Immature natural killer cell (primary cell): ENCODE measurements around the gene LMBR1L. TPM values are rescaled to one million over a fixed set of nuclear protein-coding genes. Genes with fewer than 3 reads are reported as not detected.

Experiments used
- DNase-seq, 3 donors: peaks; one replicate each; pipeline ENCODE4 v3.0.0; 2022; ENCODE audit warnings: mixed read lengths in 1 of 3
- H3K27ac Mint-ChIP-seq, 6 donors: one replicate each; pipeline ENCODE4 v1.8.0; 2020; ENCODE audit warnings: mixed read lengths in 6 of 6, mild to moderate bottlenecking in 5 of 6, inconsistent platforms in 4 of 6, moderate library complexity in 3 of 6
- H3K27me3 Mint-ChIP-seq, 3 donors: one replicate each; pipeline ENCODE4 v1.8.0; 2020 to 2021; ENCODE audit warnings: low read depth in 3 of 3, mild to moderate bottlenecking in 3 of 3, mixed read lengths in 3 of 3, moderate library complexity in 3 of 3, inconsistent platforms in 1 of 3
- H3K36me3 Mint-ChIP-seq, 3 donors: one replicate each; pipeline ENCODE4 v1.8.0; 2020; ENCODE audit warnings: mixed read lengths in 3 of 3, inconsistent platforms in 2 of 3, mild to moderate bottlenecking in 2 of 3
- H3K4me1 Mint-ChIP-seq, 2 donors: one replicate each; pipeline ENCODE4 v1.8.0; 2020; ENCODE audit warnings: inconsistent platforms in 2 of 2, mild to moderate bottlenecking in 2 of 2, mixed read lengths in 2 of 2, moderate library complexity in 1 of 2
- H3K4me3 Mint-ChIP-seq, 5 donors: one replicate each; pipeline ENCODE4 v1.8.0; 2020; ENCODE audit warnings: mild to moderate bottlenecking in 5 of 5, mixed read lengths in 5 of 5, inconsistent platforms in 3 of 5, moderate library complexity in 3 of 5
- H3K9me3 Mint-ChIP-seq, 6 donors: one replicate each; pipeline ENCODE4 v1.8.0; 2020; ENCODE audit warnings: mild to moderate bottlenecking in 6 of 6, mixed read lengths in 6 of 6, inconsistent platforms in 4 of 6, moderate library complexity in 3 of 6
- polyA plus RNA-seq, 3 donors: library from polyadenylated mRNA; unstranded; fragments of 300-500 nt; fragmentation: Illumina TruSeq; gene quantifications; one replicate each; pipeline ENCODE4 v1.2.3, GENCODE V29; 2021

LMBR1L gene
- polyA plus RNA-seq, 3 donors from 2014 or later = 15.9 to 46.0 (median 39.6) TPM

- no peaks in the 10 kb centered on the region for H3K9me3 Mint-ChIP-seq
- DNase-seq = no peak
- peaks cover 31 to 33% of the 10 kb centered on the region in 2 donors for H3K4me1 Mint-ChIP-seq
- H3K4me3 Mint-ChIP-seq = no peak overlapping the region
- H3K27ac Mint-ChIP-seq = peak overlapping the region in 1 of 6 donors; percentile 46
- H3K27me3 Mint-ChIP-seq = peaks cover 0 to 2% (median 2%) of the 10 kb centered on the region in 3 donors
- H3K36me3 Mint-ChIP-seq = peaks cover 13 to 44% (median 29%) of the 10 kb centered on the region in 3 donors
These were observed 58.7 kb downstream of the LMBR1L start for GRCh38 chr12:49051777-49052438.

- peaks cover 0 to 2% (median 2%) of the 10 kb centered on the region in 3 donors for H3K27me3 Mint-ChIP-seq
- H3K27ac Mint-ChIP-seq = no peak overlapping the region
- H3K4me3 Mint-ChIP-seq = no peak overlapping the region
- H3K4me1 Mint-ChIP-seq = peaks cover 26 to 28% of the 10 kb centered on the region in 2 donors
- DNase-seq = no peak
- H3K9me3 Mint-ChIP-seq = no peaks in the 10 kb centered on the region
- peaks cover 16 to 46% (median 29%) of the 10 kb centered on the region in 3 donors for H3K36me3 Mint-ChIP-seq
These were observed 59.3 kb downstream of the LMBR1L start for GRCh38 chr12:49051373-49051764.

GRCh38 chr12:49050507-49051372, 59.9 kb downstream of the LMBR1L start:
- H3K27me3 Mint-ChIP-seq = peaks cover 0 to 2% (median 2%) of the 10 kb centered on the region in 3 donors
- H3K9me3 Mint-ChIP-seq = no peaks in the 10 kb centered on the region
- peaks cover 17 to 52% (median 29%) of the 10 kb centered on the region in 3 donors for H3K36me3 Mint-ChIP-seq
- H3K4me3 Mint-ChIP-seq = no peak overlapping the region
- no peak for DNase-seq
- H3K4me1 Mint-ChIP-seq = peaks cover 20 to 22% of the 10 kb centered on the region in 2 donors
- peak overlapping the region in 1 of 6 donors; percentile 64 for H3K27ac Mint-ChIP-seq

GRCh38 chr12:49049566-49050224, 61.0 kb downstream of the LMBR1L start:
- peaks cover 10 to 11% of the 10 kb centered on the region in 2 donors for H3K4me1 Mint-ChIP-seq
- no peaks in the 10 kb centered on the region for H3K9me3 Mint-ChIP-seq
- no peak for DNase-seq
- H3K36me3 Mint-ChIP-seq = peaks cover 17 to 61% (median 29%) of the 10 kb centered on the region in 3 donors
- H3K4me3 Mint-ChIP-seq = no peak overlapping the region
- H3K27me3 Mint-ChIP-seq = peaks cover 0 to 2% (median 2%) of the 10 kb centered on the region in 3 donors
- H3K27ac Mint-ChIP-seq = no peak overlapping the region

GRCh38 chr12:49048953-49049352, 61.7 kb downstream of the LMBR1L start:
- H3K4me1 Mint-ChIP-seq = peaks cover 9 to 13% of the 10 kb centered on the region in 2 donors
- H3K27me3 Mint-ChIP-seq = peaks cover 0 to 3% (median 2%) of the 10 kb centered on the region in 3 donors
- H3K9me3 Mint-ChIP-seq = no peaks in the 10 kb centered on the region
- no peak for DNase-seq
- no peak overlapping the region for H3K4me3 Mint-ChIP-seq
- peaks cover 17 to 67% (median 29%) of the 10 kb centered on the region in 3 donors for H3K36me3 Mint-ChIP-seq
- H3K27ac Mint-ChIP-seq = peak overlapping the region in 1 of 6 donors; percentile 31

Other genes with a start within 250 kb of the LMBR1L start
- gene RND1, start 245.0 kb downstream of the LMBR1L start, polyA plus RNA-seq = 1 to 10 TPM in 1 of 3 donors, under 1 TPM in 1, not detected in 1; 0.63 to 1.7 TPM
- 100 to 1,000 TPM; 195 to 241 (median 226) TPM for gene FKBP11, start 185.4 kb downstream of the LMBR1L start, polyA plus RNA-seq
- gene ARF3, start 153.4 kb downstream of the LMBR1L start, polyA plus RNA-seq = 10 to 100 TPM; 31.2 to 40.7 (median 37.2) TPM
- under 1 TPM in 2 of 3 donors, not detected in 1; 0.45 to 0.68 TPM for gene WNT10B, start 139.1 kb downstream of the LMBR1L start, polyA plus RNA-seq
- 1 to 10 TPM in 1 of 3 donors, under 1 TPM in 1, not detected in 1; 0.86 to 1.2 TPM for gene WNT1, start 132.5 kb downstream of the LMBR1L start, polyA plus RNA-seq
- gene DDN, start 111.5 kb downstream of the LMBR1L start, polyA plus RNA-seq = not detected
- 10 to 100 TPM; 58.5 to 75.3 (median 69.1) TPM for gene PRKAG1, start 92.1 kb downstream of the LMBR1L start, polyA plus RNA-seq
- 10 to 100 TPM in 1 of 3 donors, 1 to 10 TPM in 2; 1.1 to 29.6 (median 3.8) TPM for gene KMT2D, start 50.1 kb downstream of the LMBR1L start, polyA plus RNA-seq
- gene RHEBL1, start 40.9 kb downstream of the LMBR1L start, polyA plus RNA-seq = 10 to 100 TPM; 11.0 to 22.5 (median 16.5) TPM
- not detected for gene DHH, start 16.0 kb downstream of the LMBR1L start, polyA plus RNA-seq
- 100 to 1,000 TPM; 477 to 869 (median 576) TPM for gene TUBA1B, start 20.5 kb upstream of the LMBR1L start, polyA plus RNA-seq
- 100 to 1,000 TPM; 157 to 209 (median 206) TPM for gene TUBA1A, start 78.2 kb upstream of the LMBR1L start, polyA plus RNA-seq
- 10 to 100 TPM; 27.8 to 45.8 (median 42.1) TPM for gene TUBA1C, start 154.2 kb upstream of the LMBR1L start, polyA plus RNA-seq
- gene PRPH, start 184.3 kb upstream of the LMBR1L start, polyA plus RNA-seq = not detected
- gene TROAP, start 212.4 kb upstream of the LMBR1L start, polyA plus RNA-seq = 1 to 10 TPM; 1.9 to 4.1 (median 2.6) TPM
- not detected for gene C1QL4, start 226.3 kb upstream of the LMBR1L start, polyA plus RNA-seq
- gene DNAJC22, start 236.0 kb upstream of the LMBR1L start, polyA plus RNA-seq = not detected